Spinal cord (tissue), 10 donors: ENCODE results near the gene COL5A3. TPM values are rescaled to one million over a fixed set of nuclear protein-coding genes. Genes with fewer than 3 reads are reported as not detected.

ENCODE experiments used
- DNase-seq, 6 donors: peaks; one replicate each; pipeline versions ENCODE4 v3.0.0 to v3.0.0-alpha.2; 2013 to 2015; ENCODE audit warnings: low spot score in 6 of 6, low read depth in 4 of 6
- H3K27ac ChIP-seq: one replicate; pipeline ENCODE4 v1.5.1; 2013; ENCODE audit warnings: low read depth, low read length, control low read depth
- H3K27me3 ChIP-seq: one replicate; pipeline ENCODE4 v1.6.1; 2013; ENCODE audit warnings: low read length; ENCODE audit not compliant: control insufficient read depth, insufficient read depth
- H3K36me3 ChIP-seq: one replicate; pipeline ENCODE4 v1.6.1; 2013; ENCODE audit warnings: low read length; ENCODE audit not compliant: control insufficient read depth, insufficient read depth
- H3K4me1 ChIP-seq: one replicate; pipeline ENCODE4 v1.6.1; 2013; ENCODE audit warnings: low read length; ENCODE audit not compliant: control insufficient read depth, insufficient read depth
- H3K4me3 ChIP-seq: one replicate; pipeline ENCODE4 v1.5.1; 2013; ENCODE audit warnings: low read depth, low read length, control low read depth
- H3K9me3 ChIP-seq: one replicate; pipeline ENCODE4 v1.6.1; 2013; ENCODE audit warnings: low read length; ENCODE audit not compliant: control insufficient read depth, insufficient read depth
- whole genome bisulfite sequencing: methylation state at CpG from one replicate; pipeline ENCODE4 v1.1.5; 2013; ENCODE audit warnings: missing lambda C conversion rate; ENCODE audit not compliant: insufficient coverage; 5-methylcytosine and 5-hydroxymethylcytosine counted together
- long read RNA-seq, 4 donors: transcript quantifications; one replicate each; lab custom pipeline, GENCODE V29; 2026
- polyA plus RNA-seq, 2 donors: library from polyadenylated mRNA; unstranded; fragments of 120-200 nt; gene quantifications; one replicate each; pipeline ENCODE4 v1.2.1, GENCODE V29; 2013; ENCODE audit not compliant: insufficient read length in 2 of 2
- total RNA-seq, 2 donors: library from RNA; depleted of rRNA in 1 of 2; stranded (reverse); fragments of 120-200 nt in 1 of 2; fragments of >200 nt in 1 of 2; gene quantifications; one replicate each; pipeline versions ENCODE4 v1.2.3 to v1.2.4, GENCODE V29; 2013 to 2014
- donor health status: healthy.

The COL5A3 gene
- total RNA-seq = 10 to 100 TPM; 11.6 to 18.1 TPM
- 10 to 100 TPM in 1 of 2 donors, 1 to 10 TPM in 1; 7.8 to 17.8 TPM for polyA plus RNA-seq
- long read RNA-seq, donor 1, full-length matches to known transcripts = 2 of 13 reads
- long read RNA-seq, donor 1, partial matches to known transcripts = 11 of 13 reads
- long read RNA-seq, donor 1, other reads (novel, unspliced or antisense) = 0 of 13 reads
- long read RNA-seq, donor 2 = 0 reads
- long read RNA-seq, donor 3 = 0 reads
- long read RNA-seq, donor 4 = 0 reads

DNA sequence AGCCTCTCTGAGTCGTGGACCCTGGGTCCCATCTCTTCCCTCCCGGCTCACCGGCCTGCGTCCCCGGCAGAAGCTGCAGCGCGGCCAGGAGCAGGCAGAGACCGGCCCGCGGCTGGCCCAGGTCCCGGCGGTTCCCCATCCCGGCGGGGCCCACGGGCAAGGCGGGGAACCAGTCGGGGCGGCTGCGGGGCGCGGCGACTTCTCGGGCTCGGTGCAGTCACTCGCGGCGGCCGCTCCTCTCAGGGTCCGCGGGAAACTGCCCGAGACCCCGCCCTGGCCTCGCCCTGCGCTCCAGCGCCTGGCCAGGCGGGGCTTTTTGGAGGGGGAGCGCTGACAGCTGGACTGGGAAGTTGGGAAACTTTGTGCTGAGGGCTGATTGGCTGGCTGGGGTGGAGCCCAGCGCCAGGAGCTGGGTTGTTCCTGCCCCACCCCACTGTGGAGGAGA lies at the start of gene COL5A3:
COL5A3 (minus strand) TSS at position 258 of the 445 bp plus-strand sequence; CDS start at position 139, 119 bp downstream.
- H3K4me1 ChIP-seq = peaks cover 66% of the 10 kb centered on the region
- DNase-seq = peak in 1 of 6 donors; percentile 48
- H3K9me3 ChIP-seq = no peaks in the 10 kb centered on the region
- peaks cover 53% of the 10 kb centered on the region for H3K27me3 ChIP-seq
- 0% methylated on average over 34 of the region's 38 CpGs for WGBS
- H3K27ac ChIP-seq = peak within 1 kb of the TSS; percentile 68
- peak within 1 kb of the TSS; percentile 42 for H3K4me3 ChIP-seq
- H3K36me3 ChIP-seq = no peaks in the 10 kb centered on the region

DNA sequence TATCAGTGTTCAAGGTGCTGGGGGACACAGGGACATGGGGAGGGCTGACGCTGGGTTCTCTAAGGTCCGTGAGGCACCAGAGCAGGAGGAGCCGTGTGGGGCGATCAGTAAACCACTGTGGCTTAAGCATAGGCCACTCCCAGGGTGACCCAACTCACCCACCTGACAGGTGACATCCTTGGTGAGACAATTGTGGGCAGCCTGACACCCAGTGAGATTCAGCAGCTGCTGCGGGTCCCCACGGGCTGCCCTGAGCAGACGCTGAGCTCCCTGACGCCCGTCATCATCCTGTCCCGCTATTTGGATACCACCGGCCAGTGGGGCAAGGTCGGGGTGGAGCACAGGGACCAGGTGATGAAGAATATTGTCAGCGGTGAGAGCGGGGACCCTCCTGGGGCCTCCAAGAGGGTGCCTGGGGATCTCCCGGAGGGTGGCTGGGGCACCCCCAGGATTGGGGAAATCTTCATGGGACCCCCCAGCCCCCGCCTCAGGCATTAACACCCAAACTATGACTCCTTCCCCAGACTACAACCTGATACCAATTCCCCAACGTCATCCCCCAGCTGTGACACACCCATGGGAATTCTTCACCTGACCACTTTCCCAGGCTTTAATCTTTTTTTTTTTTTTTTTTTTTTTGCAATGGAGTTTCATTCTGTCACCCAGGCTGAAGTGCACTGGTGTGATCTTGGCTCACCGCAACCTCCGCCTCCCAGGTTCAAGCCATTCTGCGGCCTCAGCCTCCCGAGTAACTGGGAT lies 42.5 kb upstream of the COL5A3 start:
- peaks cover 5% of the 10 kb centered on the region for H3K27me3 ChIP-seq
- H3K9me3 ChIP-seq = no peaks in the 10 kb centered on the region
- H3K27ac ChIP-seq = no peak overlapping the region
- H3K36me3 ChIP-seq = no peaks in the 10 kb centered on the region
- no peak overlapping the region for H3K4me3 ChIP-seq
- WGBS = 70% methylated on average over 17 of the region's 21 CpGs
- H3K4me1 ChIP-seq = no peaks in the 10 kb centered on the region
- DNase-seq = no peak

DNA sequence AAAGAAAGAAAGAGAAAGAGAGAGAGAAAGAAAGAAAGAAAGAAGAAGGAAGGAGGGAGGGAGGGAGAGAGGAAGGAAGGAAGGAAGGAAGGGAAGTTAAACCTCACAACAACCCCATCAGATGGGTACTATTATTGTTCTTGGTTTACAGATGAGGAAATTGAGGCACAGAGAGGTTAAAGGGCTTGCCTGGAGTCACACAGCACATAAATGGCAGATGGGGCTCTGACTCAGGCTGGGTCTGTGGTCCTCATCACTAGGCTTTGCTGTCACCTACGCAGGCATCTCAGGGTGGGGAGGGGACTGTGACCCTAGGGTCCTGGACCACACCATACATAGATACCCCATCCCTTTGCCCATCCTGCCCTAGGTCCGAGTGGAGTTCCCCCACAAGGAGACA lies 39.3 kb upstream of the COL5A3 start:
- H3K9me3 ChIP-seq = peaks cover 4% of the 10 kb centered on the region
- 67% methylated on average over 1 of the region's 2 CpGs for WGBS
- no peak for DNase-seq

DNA sequence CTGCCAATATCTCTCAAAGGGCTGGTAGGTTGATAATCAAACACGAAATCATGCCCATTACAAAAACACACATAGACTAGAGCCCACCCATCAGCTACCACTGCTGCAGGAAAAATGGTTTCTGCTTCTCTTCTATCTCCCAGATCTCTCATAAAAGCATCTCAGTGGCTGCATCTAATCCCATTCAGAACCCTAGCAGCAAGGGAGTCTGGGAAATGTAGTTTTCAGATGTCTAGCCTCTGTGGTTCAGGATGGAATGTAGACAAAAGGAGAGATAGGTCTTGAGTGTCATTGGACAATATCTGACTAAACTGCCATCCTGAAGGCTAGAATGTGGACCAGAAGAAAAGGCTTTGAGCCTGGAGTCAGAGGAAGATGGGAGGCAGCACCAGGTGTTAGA lies 35.1 kb upstream of the COL5A3 start:
- Histone ChIP-seq H3K27me3 (no peaks in the 10 kb centered on the region), H3K9me3 (peaks cover 29% of the 10 kb centered on the region), H3K27ac (no peak overlapping the region)

More for the DNA sequence above, 39.3 kb upstream of the COL5A3 start:
- Histone ChIP-seq H3K4me1 (no peaks in the 10 kb centered on the region), H3K36me3 (no peaks in the 10 kb centered on the region), H3K4me3 (no peak overlapping the region), H3K27ac (no peak overlapping the region), H3K27me3 (no peaks in the 10 kb centered on the region)

DNA sequence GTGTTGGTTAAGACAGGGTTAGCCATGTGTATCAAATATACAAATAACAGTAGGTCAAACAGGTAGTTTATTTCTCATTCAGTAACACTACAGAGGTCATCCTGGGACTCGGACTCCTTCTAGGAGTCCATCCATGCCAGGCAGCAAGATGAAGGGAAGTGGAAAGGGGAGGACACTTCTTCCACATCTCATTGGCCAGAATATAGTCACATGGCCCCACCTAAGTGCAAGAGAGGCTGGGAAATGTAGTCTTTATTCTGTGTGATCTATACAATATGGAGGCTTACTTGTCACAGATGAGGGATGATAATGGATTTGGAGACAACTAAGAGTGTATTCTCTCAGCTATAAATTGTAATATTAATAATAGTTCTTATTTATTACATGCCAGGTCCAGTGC lies 34.1 kb upstream of the COL5A3 start:
- Histone ChIP-seq H3K9me3 (peaks cover 29% of the 10 kb centered on the region), H3K27ac (no peak overlapping the region), H3K36me3 (no peaks in the 10 kb centered on the region), H3K4me3 (no peak overlapping the region), H3K4me1 (no peaks in the 10 kb centered on the region), H3K27me3 (no peaks in the 10 kb centered on the region)
- WGBS = no CpG with 5 or more reads among the region's 1 CpG
- no peak for DNase-seq

More for the DNA sequence above, 35.1 kb upstream of the COL5A3 start:
- DNase-seq = no peak
- no peaks in the 10 kb centered on the region for H3K36me3 ChIP-seq
- no peaks in the 10 kb centered on the region for H3K4me1 ChIP-seq
- WGBS = 60% methylated on average over 1 of the region's 1 CpG
- H3K4me3 ChIP-seq = no peak overlapping the region

DNA sequence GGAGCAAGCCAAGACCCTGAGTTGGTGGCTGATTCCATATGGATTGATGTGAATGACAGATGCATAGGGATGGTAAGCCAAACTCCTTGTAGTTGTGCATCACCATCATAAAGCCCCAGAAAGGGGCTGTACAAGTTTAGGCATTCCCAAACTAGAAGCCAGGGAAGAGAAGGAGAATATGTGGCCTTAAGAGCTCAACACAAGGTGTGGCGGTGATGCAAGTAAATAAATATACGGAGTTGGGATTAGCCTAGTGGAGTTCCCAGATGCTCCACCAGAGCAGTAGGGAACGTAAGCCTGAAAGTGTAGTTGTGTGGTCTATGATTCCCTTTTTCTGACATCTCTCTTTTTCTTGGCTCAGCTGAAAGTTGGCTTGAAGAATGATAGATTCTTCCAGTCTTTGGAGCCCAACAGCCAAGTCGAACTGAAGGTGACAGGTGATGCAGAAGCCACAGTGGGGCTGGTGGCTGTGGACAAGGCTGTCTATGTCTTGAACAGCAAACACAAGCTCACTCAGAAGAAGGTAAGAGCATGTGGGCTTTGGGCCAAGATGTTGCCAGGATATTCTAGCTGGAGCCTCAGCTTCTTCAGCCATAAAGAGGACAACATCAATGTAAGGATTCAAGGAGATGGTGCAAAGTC lies 33.1 kb upstream of the COL5A3 start:
- H3K9me3 ChIP-seq = peaks cover 29% of the 10 kb centered on the region
- H3K4me3 ChIP-seq = no peak overlapping the region
- DNase-seq = peak in 4 of 6 donors; percentile 9 to 60 (median 28)
- no peaks in the 10 kb centered on the region for H3K27me3 ChIP-seq
- no peaks in the 10 kb centered on the region for H3K36me3 ChIP-seq
- no peaks in the 10 kb centered on the region for H3K4me1 ChIP-seq
- WGBS = 54% methylated on average over 4 of the region's 4 CpGs
- H3K27ac ChIP-seq = no peak overlapping the region

DNA sequence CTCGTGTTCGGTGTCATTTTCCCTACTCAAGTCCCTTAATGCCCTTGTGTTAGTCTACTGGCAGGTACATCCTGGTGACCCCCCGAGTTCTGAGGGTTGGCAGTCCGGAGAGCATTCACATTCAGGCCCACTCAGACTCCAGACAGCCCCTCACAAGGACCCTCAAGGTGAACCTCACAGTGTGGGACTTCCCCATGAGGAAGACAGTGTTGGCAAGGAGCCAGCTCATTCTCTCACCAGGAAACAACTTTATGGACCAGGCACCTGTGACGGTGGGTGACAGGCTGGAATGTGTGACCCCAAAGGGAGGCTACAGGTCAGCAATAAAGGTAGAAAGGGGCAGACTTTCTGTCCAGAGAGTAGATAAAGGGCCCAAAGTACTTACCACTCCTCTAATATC lies 27.5 kb upstream of the COL5A3 start:
- no peaks in the 10 kb centered on the region for H3K4me1 ChIP-seq
- 54% methylated on average over 4 of the region's 5 CpGs for WGBS
- DNase-seq = no peak
- H3K27me3 ChIP-seq = peaks cover 11% of the 10 kb centered on the region
- no peak overlapping the region for H3K4me3 ChIP-seq
- H3K9me3 ChIP-seq = peaks cover 9% of the 10 kb centered on the region
- no peaks in the 10 kb centered on the region for H3K36me3 ChIP-seq
- H3K27ac ChIP-seq = no peak overlapping the region

DNA sequence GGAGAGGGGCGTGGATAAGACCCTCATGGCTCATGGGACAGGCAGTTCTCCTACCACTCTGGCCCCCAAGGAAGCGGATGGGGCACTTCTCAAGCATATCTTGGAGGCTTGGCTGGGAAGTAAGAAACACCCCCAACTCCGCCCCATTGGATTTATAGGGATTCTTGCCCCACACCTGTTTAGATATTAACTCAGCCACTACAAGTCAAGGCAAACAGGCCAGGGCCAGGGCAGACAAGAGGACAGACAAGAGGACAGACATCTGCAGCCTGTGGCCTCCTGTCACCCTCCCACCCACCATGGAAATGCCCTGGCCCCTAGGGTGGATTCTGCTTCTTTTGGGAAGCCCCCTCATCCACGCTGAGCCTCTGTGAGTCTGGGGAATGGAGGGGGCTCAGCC lies 27.1 kb upstream of the COL5A3 start:
- H3K27me3 ChIP-seq = peaks cover 16% of the 10 kb centered on the region
- peaks cover 5% of the 10 kb centered on the region for H3K9me3 ChIP-seq
- H3K27ac ChIP-seq = peak overlapping the region; percentile 76
- no peak for DNase-seq
- H3K4me3 ChIP-seq = no peak overlapping the region
- no peaks in the 10 kb centered on the region for H3K36me3 ChIP-seq
- WGBS = 100% methylated on average over 1 of the region's 4 CpGs
- no peaks in the 10 kb centered on the region for H3K4me1 ChIP-seq

DNA sequence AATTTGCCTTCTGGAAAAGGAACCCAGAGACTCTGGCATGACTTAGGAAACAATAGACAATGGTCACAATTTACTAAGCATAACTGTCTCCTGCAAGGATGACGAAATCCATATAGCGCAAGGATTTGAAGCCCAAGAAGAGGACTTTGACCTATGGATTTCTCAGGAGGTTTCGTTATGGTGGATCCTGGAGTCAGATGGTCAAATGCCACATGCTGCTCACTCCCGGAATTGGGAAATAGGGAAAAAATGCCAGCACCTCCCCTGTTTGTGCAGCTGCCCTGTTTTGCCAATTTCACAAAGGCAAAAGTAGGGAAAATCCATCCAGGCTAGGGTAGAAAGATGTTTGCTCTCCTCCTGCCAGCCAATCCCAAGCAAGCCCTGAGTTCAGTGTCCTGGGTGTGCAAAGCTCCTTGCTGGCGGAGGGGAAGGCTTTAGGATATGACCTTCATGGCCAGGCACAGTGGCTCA lies 26.3 kb upstream of the COL5A3 start:
- 57% methylated on average over 4 of the region's 5 CpGs for WGBS
- Histone ChIP-seq H3K4me3 (no peak overlapping the region), H3K4me1 (no peaks in the 10 kb centered on the region), H3K9me3 (no peaks in the 10 kb centered on the region), H3K27ac (peak overlapping the region; percentile 76), H3K36me3 (no peaks in the 10 kb centered on the region), H3K27me3 (peaks cover 17% of the 10 kb centered on the region)
- no peak for DNase-seq
